CD4-positive, alpha-beta T cell (primary cell): Measurements from ENCODE around the gene SYNGR2. TPM values are rescaled to one million over a fixed set of nuclear protein-coding genes. Genes with fewer than 3 reads are reported as not detected.
A peak's percentile ranks its signal among the peaks of the same experiment; 100 is the strongest.

Experiments
- ATAC-seq: fragments of 200-7000 bp; cut with Tn5 transposase; one replicate; pipeline ENCODE4 v1.10.0; 2022; ENCODE audit warnings: mild to moderate bottlenecking; ENCODE audit not compliant: poor library complexity
- CTCF ChIA-PET: fragments of 350-600 bp; sonication (Branson Sonifier 250); formaldehyde crosslinking; loops from one replicate; lab custom pipeline; 2021; ENCODE audit warnings: antibody characterized with exemption, inconsistent platforms; lab: Charles Lee
- POLR2A ChIA-PET: fragments of 350-600 bp; sonication (Branson Sonifier 250); formaldehyde crosslinking; loops from one replicate; lab custom pipeline; 2021; ENCODE audit warnings: antibody characterized with exemption, inconsistent platforms; lab: Charles Lee
- DNase-seq, 14 experiments: peaks; one replicate each; pipeline ENCODE4 v3.0.0-alpha.2; 2013 to 2020; ENCODE audit warnings: mixed read lengths in 2 of 14
- H3K27ac ChIP-seq, 2 donors: one replicate each; pipeline versions ENCODE4 v1.5.1 to v1.7.0; 2013; ENCODE audit warnings: low read length in 2 of 2, low read depth in 1 of 2, mild to moderate bottlenecking in 1 of 2
- H3K27me3 ChIP-seq, 2 experiments: 1 replicate in 1 of 2; 2 replicates in 1 of 2; pipeline versions ENCODE4 v1.6.1 to v1.7.0; 2013; ENCODE audit warnings: low read length in 2 of 2, control low read depth in 1 of 2, mild to moderate bottlenecking in 1 of 2, moderate library complexity in 1 of 2; ENCODE audit not compliant: insufficient read depth in 2 of 2, control insufficient read depth in 1 of 2
- H3K36me3 ChIP-seq: one replicate; pipeline ENCODE4 v1.6.1; 2013; ENCODE audit warnings: low read length, control low read depth; ENCODE audit not compliant: insufficient read depth
- H3K4me1 ChIP-seq: one replicate; pipeline ENCODE4 v1.6.1; 2013; ENCODE audit warnings: low read length, control low read depth; ENCODE audit not compliant: insufficient read depth
- H3K4me3 ChIP-seq: one replicate; pipeline ENCODE4 v1.5.1; 2013; ENCODE audit warnings: mild to moderate bottlenecking, low read length, moderate library complexity
- H3K9me3 ChIP-seq, 2 experiments: 1 replicate in 1 of 2; 2 replicates in 1 of 2; pipeline versions ENCODE4 v1.6.1 to v1.7.0; 2013; ENCODE audit warnings: low read length in 2 of 2, mild to moderate bottlenecking in 2 of 2, control low read depth in 1 of 2, moderate library complexity in 1 of 2; ENCODE audit not compliant: control insufficient read depth in 1 of 2, insufficient read depth in 1 of 2
- H3K27ac Mint-ChIP-seq: one replicate; pipeline ENCODE4 v1.8.0; 2020; ENCODE audit warnings: mixed read lengths
- H3K27me3 Mint-ChIP-seq: one replicate; pipeline ENCODE4 v1.8.0; 2021; ENCODE audit warnings: mixed read lengths
- H3K36me3 Mint-ChIP-seq: one replicate; pipeline ENCODE4 v1.8.0; 2021; ENCODE audit warnings: low read depth, mixed read lengths
- H3K4me1 Mint-ChIP-seq: one replicate; pipeline ENCODE4 v1.8.0; 2021; ENCODE audit warnings: low read depth, mixed read lengths
- H3K4me3 Mint-ChIP-seq: one replicate; pipeline ENCODE4 v1.8.0; 2020; ENCODE audit warnings: mild to moderate bottlenecking, mixed read lengths
- H3K9me3 Mint-ChIP-seq: one replicate; pipeline ENCODE4 v1.8.0; 2020; ENCODE audit warnings: mixed read lengths
- CTCF ChIP-seq: fragments of 200-600 bp; IDR thresholded peaks from one replicate; pipeline ENCODE4 v1.8.0; 2022; ENCODE audit warnings: antibody characterized with exemption, mild to moderate bottlenecking
- intact Hi-C, 2 experiments: fragments of 100-400 bp; cut with DNase I in 1 of 2; cut with micrococcal nuclease in 1 of 2; formaldehyde crosslinking; loops; one replicate each; pipeline versions ENCODE4 v1.15.1 to v1.9.0; 2023 to 2025; cut with DNase I, micrococcal nuclease
- total RNA-seq, 174 experiments: library from RNA in 2 of 174; stranded (reverse) in 2 of 174; gene quantifications; one replicate each; pipeline ENCODE4 v1.2.3 and lab custom pipeline; 2021 to 2026

The SYNGR2 gene
- total RNA-seq, 2 experiments from 2014 or later: 34.9 to 41.3 TPM

DNA sequence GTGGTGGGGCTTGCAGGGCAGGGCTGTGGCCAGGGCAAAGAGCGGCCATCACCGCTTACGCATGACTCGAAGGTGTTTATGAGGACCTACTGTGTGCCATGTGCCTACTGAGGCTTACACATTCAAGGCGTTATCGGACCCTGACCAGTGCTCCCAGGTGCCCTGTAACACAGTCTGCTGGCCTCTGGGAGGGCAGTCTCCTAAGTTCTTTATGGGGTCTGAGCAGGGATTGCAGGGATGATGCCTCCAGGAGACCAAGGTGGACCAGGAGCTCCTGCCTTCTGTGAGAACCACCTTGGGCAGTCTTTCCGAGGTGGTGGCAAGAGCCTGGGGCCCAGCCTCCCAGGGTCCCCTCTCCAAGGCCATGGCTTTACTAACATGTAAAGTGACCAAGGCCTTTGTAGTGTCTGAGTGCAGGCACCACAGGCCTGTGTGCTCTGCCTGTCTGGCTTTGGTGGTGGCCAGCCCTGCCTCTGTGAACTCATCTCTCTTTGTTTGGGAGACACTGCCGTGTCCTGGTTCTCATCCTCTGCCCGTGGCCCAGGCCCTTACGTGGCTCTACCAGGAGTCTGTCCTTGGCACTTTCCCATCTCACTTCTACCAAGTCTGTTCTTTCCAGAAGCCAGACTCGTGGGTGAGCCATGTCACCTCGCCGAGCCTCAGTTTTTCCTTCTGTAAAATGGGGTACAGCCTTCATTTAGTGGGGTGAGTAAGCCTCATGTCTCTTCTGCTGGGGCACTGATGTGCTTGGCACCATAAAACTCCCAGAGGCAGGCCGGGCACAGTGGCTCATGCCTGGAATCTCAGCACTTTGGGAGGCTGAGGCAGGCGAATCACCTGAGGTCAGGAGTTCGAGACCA lies 3.4 kb upstream of the SYNGR2 start:
- TF ChIP-seq CTCF: no peak
- Histone ChIP-seq H3K4me1 (peaks cover 19% of the 10 kb centered on the region), H3K27ac (no peak overlapping the region), H3K27me3 (no peaks in the 10 kb centered on the region), H3K9me3 (no peaks in the 10 kb centered on the region), H3K4me3 (no peak overlapping the region), H3K36me3 (no peaks in the 10 kb centered on the region)
- ATAC-seq (no peak), DNase-seq (no peak)
- ChIA-PET CTCF (no interaction called here), POLR2A (interaction anchor here (0.9 kb wide), 1 partner anchor 17 kb away, joined by 3 read pairs; no protein-coding TSS in a partner anchor)
- H3K36me3 Mint-ChIP-seq: no peaks in the 10 kb centered on the region
- no peak overlapping the region for H3K4me3 Mint-ChIP-seq
- intact Hi-C loops: loop anchor here in 1 of 2 experiments (5.0 kb wide), 1 partner anchor 33 kb away; the partner anchor contains the start of gene TMC8
- peaks cover 7% of the 10 kb centered on the region for H3K4me1 Mint-ChIP-seq
- no peaks in the 10 kb centered on the region for H3K27me3 Mint-ChIP-seq
- no peaks in the 10 kb centered on the region for H3K9me3 Mint-ChIP-seq
- no peak overlapping the region for H3K27ac Mint-ChIP-seq

- peaks cover 17% of the 10 kb centered on the region for H3K4me1 Mint-ChIP-seq
- Histone ChIP-seq H3K4me3 (no peak overlapping the region), H3K36me3 (peaks cover 5% of the 10 kb centered on the region), H3K9me3 (no peaks in the 10 kb centered on the region), H3K27me3 (no peaks in the 10 kb centered on the region), H3K4me1 (peaks cover 33% of the 10 kb centered on the region), H3K27ac (no peak overlapping the region)
- ATAC-seq (no peak), DNase-seq (no peak)
- no peaks in the 10 kb centered on the region for H3K36me3 Mint-ChIP-seq
- no peak overlapping the region for H3K27ac Mint-ChIP-seq
- no peak overlapping the region for H3K4me3 Mint-ChIP-seq
- intact Hi-C loops: loop anchor here in 1 of 2 experiments (5.0 kb wide), 1 partner anchor 34 kb away; the partner anchor contains the start of gene TMC8
- H3K9me3 Mint-ChIP-seq: no peaks in the 10 kb centered on the region
- H3K27me3 Mint-ChIP-seq: no peaks in the 10 kb centered on the region
- CTCF ChIA-PET: interaction anchor here (1.3 kb wide), 1 partner anchor 10 kb away, joined by 5 read pairs; no protein-coding TSS in a partner anchor
- POLR2A ChIA-PET: no interaction called here
- no peak for TF ChIP-seq CTCF
These were observed 2.0 kb upstream of the SYNGR2 start for GRCh38 chr17:78166416-78166815.

DNA sequence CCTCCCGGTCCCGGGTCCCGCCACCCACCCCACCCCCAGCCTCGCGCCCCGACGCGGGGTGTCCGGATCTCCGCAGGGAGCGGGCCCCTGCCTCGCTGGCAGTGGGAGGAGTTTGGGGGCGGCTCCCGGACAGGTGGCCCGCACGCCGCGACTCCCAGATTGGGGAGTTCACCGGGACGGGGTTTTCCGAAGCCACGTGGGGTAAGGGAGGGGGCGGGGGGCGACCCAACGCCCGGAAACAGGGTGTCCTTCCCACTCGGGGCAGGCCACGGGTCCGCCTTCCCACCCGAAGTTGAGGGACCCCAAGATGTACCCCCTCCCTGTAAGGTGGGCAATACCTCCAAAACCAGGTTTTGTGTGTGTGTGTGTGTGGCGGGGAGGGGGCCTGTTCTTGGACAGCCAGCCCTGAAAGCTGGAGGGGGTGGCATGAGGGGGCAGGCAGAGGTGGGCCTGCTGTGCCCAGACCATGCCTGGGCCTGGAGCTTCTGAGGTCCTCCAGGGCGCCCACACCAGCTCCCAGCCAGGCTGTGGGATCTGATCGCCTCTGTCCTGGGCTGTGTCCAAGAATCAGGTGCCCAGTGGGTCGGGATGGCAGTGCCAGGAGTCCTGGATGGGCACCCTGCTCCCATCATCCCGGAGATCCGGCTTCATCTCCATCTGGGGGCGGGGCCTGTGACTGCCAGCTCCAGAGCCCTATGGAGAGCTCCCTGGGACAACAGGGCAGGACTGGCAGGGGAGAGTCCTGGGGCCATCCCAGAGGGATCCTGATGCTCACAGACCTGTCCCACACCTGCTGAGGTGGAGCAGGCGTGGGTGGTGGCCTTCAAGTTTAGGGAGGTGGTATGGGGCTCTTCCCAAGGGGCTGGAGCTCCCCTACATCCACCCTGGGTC lies 767 bp downstream of the SYNGR2 start:
- CTCF ChIA-PET: interaction anchor here (0.6 to 2.0 kb wide), 4 partner anchors 17 to 82 kb away, joined by 3 to 5 read pairs (median 4); no protein-coding TSS in a partner anchor
- ATAC-seq: peak; percentile 30
- POLR2A ChIA-PET: interaction anchor here (0.6 to 1.6 kb wide), 8 partner anchors 27 to 755 kb away, joined by 3 to 12 read pairs (median 4); partner anchors contain the start of gene TMC8
- Mint-ChIP-seq H3K4me3 (peak overlapping the region; percentile 79), H3K4me1 (peaks cover 44% of the 10 kb centered on the region), H3K27me3 (no peaks in the 10 kb centered on the region), H3K36me3 (peaks cover 21% of the 10 kb centered on the region), H3K9me3 (no peaks in the 10 kb centered on the region), H3K27ac (peak overlapping the region; percentile 71)
- H3K4me1 ChIP-seq: peaks cover 60% of the 10 kb centered on the region
- peaks cover 22% of the 10 kb centered on the region for H3K36me3 ChIP-seq
- H3K9me3 ChIP-seq: no peaks in the 10 kb centered on the region
- no peaks in the 10 kb centered on the region for H3K27me3 ChIP-seq
- peak overlapping the region; percentile 72 for H3K4me3 ChIP-seq
- no peak for TF ChIP-seq CTCF
- H3K27ac ChIP-seq: peak overlapping the region; percentile 64 to 70
- intact Hi-C loops: loop anchor here (1.0 to 5.0 kb wide), 4 partner anchors 28 to 46 kb away; partner anchors contain the start of genes BIRC5 (in 1 of the 2) and TMC8 (in 1 of the 2)
- peak in 11 of 14 experiments; percentile 24 to 89 (median 50) for DNase-seq
